SH-SY5Y (cell line): ENCODE measurements around the gene PAX5.

Experiments used
- GATA2 ChIP-seq: IDR thresholded peaks from 2 replicates; pipeline ENCODE4 v1.6.1; 2011; ENCODE audit warnings: mild to moderate bottlenecking, low read depth, low read length
- GATA3 ChIP-seq: IDR thresholded peaks from 2 replicates; pipeline ENCODE4 v1.6.1; 2011; ENCODE audit warnings: low read depth, mild to moderate bottlenecking, low read length, moderate library complexity

GRCh38 chr9:36939214-36939613 is 94.9 kb downstream of the PAX5 start:
- TF ChIP-seq GATA2 (no peak), GATA3 (no peak)
